Activated CD4-positive, alpha-beta T cell treated with anti-CD3 and anti-CD28 coated beads for 48 hours (primary cell): ENCODE results near the gene HDC.

Source experiments
- DNase-seq: peaks from one replicate; pipeline ENCODE4 v3.0.0-alpha.2; 2020

The HDC gene

GRCh38 chr15:50219820-50220219 is 45.7 kb downstream of the HDC start:
- DNase-seq, result no peak

- no peak for DNase-seq
Observed at GRCh38 chr15:50218691-50219090, 46.8 kb downstream of the HDC start.

GRCh38 chr15:50218291-50218690 is 47.2 kb downstream of the HDC start:
- no peak for DNase-seq

GRCh38 chr15:50210462-50211157 is 54.9 kb downstream of the HDC start:
- no peak for DNase-seq

DNA sequence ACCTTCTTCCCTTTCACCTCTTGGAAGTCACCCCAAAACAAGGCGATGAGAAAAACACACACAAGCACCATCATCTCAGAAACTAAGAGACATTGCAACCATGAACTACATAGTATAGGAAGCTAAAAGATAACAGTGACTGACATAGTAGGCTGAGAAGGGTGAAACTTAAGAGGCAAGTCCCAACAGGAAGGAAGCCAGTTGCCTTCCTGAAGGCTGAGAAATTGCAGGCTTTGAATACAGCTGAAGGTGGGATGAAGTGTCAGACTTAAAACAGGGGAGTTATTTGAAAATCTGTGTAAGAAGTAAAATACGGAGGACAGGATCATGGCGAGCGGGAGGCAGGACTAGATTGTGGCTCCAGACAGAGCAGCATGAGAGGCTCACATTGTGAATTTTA is 55.7 kb downstream of the HDC start:
- DNase-seq, result no peak

GRCh38 chr15:50206020-50206419 is 59.5 kb downstream of the HDC start:
- no peak for DNase-seq

DNA sequence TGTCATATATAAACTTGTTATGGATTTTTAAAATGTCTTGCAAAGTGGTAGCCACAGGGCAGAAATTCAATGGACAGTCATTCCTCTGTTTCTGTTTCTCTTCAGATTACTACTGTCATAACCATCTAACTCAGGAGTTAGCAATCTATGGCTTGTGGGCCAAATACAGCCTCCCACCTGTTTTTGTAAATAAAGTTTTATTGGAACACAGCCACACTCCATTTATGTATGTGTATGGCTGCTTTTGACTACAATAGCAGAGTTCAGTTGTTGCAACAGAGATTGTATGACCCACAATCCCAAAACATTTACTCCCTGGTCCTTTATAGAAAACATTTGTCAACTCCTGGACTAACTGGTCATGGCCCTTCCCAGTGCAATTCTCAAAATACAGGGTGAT is 63.5 kb downstream of the HDC start:
- DNase-seq, result no peak

DNA sequence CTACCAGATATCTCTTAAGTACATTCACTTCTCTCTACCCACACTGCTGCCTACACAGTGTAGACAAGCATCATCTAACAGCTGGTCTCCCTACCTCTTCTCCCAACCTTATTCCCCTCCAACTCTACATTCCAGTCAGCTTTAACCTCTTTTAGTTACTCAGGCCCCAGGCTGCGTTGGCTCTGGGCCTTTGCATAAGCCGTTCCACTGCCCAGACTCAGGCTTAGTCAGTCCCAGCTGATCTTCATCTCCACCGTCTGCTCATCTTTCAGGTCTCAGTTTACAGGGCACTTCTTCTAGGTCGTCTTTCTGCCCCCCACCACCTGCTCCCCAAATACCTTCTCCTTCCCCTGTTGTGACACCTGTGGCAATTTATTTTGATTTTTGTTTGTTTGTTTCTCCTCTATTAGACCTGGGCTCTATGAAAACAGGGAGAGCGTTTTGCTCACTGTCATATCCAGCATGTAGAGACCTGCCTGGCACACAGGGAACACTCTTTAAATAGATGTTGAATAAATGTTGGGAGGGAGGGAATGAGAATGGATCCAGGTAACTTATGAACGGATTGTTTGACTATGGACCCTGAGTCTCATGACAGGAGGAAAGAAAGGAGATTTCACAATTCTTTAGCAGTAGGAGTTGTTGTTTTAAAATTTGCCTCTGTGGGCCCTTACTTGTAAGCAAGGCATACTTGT is 72.5 kb downstream of the HDC start:
- DNase-seq, result no peak

- DNase-seq, result no peak
Observed at GRCh38 chr15:50192164-50192563, 73.4 kb downstream of the HDC start.
